ENCODE results near the gene SLC46A2.

- TF ChIP-seq, protein P1, sequence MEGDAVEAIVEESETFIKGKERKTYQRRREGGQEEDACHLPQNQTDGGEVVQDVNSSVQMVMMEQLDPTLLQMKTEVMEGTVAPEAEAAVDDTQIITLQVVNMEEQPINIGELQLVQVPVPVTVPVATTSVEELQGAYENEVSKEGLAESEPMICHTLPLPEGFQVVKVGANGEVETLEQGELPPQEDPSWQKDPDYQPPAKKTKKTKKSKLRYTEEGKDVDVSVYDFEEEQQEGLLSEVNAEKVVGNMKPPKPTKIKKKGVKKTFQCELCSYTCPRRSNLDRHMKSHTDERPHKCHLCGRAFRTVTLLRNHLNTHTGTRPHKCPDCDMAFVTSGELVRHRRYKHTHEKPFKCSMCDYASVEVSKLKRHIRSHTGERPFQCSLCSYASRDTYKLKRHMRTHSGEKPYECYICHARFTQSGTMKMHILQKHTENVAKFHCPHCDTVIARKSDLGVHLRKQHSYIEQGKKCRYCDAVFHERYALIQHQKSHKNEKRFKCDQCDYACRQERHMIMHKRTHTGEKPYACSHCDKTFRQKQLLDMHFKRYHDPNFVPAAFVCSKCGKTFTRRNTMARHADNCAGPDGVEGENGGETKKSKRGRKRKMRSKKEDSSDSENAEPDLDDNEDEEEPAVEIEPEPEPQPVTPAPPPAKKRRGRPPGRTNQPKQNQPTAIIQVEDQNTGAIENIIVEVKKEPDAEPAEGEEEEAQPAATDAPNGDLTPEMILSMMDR (IDR thresholded peaks at IDR 0.05) = no peak
- no peak for TF ChIP-seq ZFX (IDR thresholded peaks at IDR 0.05; ENCODE audit: borderline replicate concordance)
Measured at GRCh38 chr9:112849363-112849922, 41.2 kb downstream of the SLC46A2 start.

Data from 22Rv1 (cell line).